Testis (tissue), 2 donors: Measurements from ENCODE around the gene ZNF775.

Source experiments
- CTCF ChIP-seq, 3 experiments: fragments of 450-650 bp in 2 of 3; fragments of 200-600 bp in 1 of 3; sonication (generic) in 1 of 3; IDR thresholded peaks; one replicate each; pipeline ENCODE4 v1.5.1; 2016 to 2019; ENCODE audit warnings: antibody characterized with exemption in 3 of 3, mild to moderate bottlenecking in 2 of 3, moderate library complexity in 1 of 3
- POLR2A ChIP-seq: fragments of 450-650 bp; IDR thresholded peaks from one replicate; pipeline ENCODE4 v1.6.1; 2017; ENCODE audit warnings: antibody characterized with exemption, mild to moderate bottlenecking, moderate library complexity

- TF ChIP-seq POLR2A (no peak), CTCF (IDR thresholded peaks at IDR 0.05) (no peak)
Measured at GRCh38 chr7:150434240-150434639, 55.1 kb downstream of the ZNF775 start.
